Prostate gland (tissue), 2 donors: ENCODE measurements around the gene CLINT1. TPM values are rescaled to one million over a fixed set of nuclear protein-coding genes. Genes with fewer than 3 reads are reported as not detected.

Source experiments
- DNase-seq: peaks from one replicate; pipeline ENCODE4 v3.0.0-alpha.2; 2019; ENCODE audit warnings: low spot score
- H3K27ac ChIP-seq, 2 donors: fragments of 200-600 bp; sonication (generic); 2 replicates each; pipeline ENCODE4 v1.5.1; 2017 to 2019
- H3K27me3 ChIP-seq: fragments of 200-600 bp; sonication (generic); replicated peaks from 2 replicates; pipeline ENCODE4 v1.5.1; 2019; ENCODE audit not compliant: insufficient read depth
- H3K36me3 ChIP-seq, 2 donors: fragments of 200-600 bp; sonication (generic); 1 replicate in 1 of 2; 2 replicates in 1 of 2; pipeline versions ENCODE4 v1.5.1 to v1.8.1; 2017 to 2019
- H3K4me1 ChIP-seq: fragments of 200-600 bp; sonication (generic); replicated peaks from 2 replicates; pipeline ENCODE4 v1.5.1; 2019
- H3K4me3 ChIP-seq, 2 donors: fragments of 200-600 bp; sonication (generic); 2 replicates each; pipeline ENCODE4 v1.5.1; 2017 to 2019
- H3K9me3 ChIP-seq: fragments of 200-600 bp; sonication (generic); 2 replicates; pipeline ENCODE4 v1.5.1; 2017
- POLR2A ChIP-seq: fragments of 450-650 bp; IDR thresholded peaks from one replicate; pipeline ENCODE4 v1.6.1; 2016; ENCODE audit warnings: antibody characterized with exemption, mild to moderate bottlenecking
- POLR2AphosphoS5 ChIP-seq: sonication (generic); formaldehyde crosslinking; IDR thresholded peaks from one replicate; pipeline ENCODE4 v1.6.1; 2017; ENCODE audit warnings: antibody characterized with exemption
- WGBS: methylation state at CpG from one replicate; pipeline ENCODE4 v1.1.5; 2018; 5-methylcytosine and 5-hydroxymethylcytosine counted together
- intact Hi-C: fragments of 100-400 bp; cut with DNase I; formaldehyde crosslinking; loops from one replicate; pipeline ENCODE4 v1.14.2; 2022
- total RNA-seq, 2 donors: library from RNA; depleted of rRNA; stranded (reverse); fragments of >200 nt; gene quantifications; one replicate each; pipeline ENCODE4 v1.1.0, GENCODE V29; 2016
- TF ChIP-seq, protein P1 (sequence below), 4 experiments: fragments of 200-600 bp in 2 of 4; fragments of 450-650 bp in 2 of 4; sonication (generic) in 2 of 4; IDR thresholded peaks; 1 replicate in 3 of 4; 2 replicates in 1 of 4; pipeline ENCODE4 v1.5.1; 2016 to 2019; ENCODE audit warnings: antibody characterized with exemption in 4 of 4, mild to moderate bottlenecking in 2 of 4, moderate library complexity in 2 of 4

CLINT1 gene
- total RNA-seq, 2 donors from 2014 or later, result 65.1 to 84.5 TPM

DNA sequence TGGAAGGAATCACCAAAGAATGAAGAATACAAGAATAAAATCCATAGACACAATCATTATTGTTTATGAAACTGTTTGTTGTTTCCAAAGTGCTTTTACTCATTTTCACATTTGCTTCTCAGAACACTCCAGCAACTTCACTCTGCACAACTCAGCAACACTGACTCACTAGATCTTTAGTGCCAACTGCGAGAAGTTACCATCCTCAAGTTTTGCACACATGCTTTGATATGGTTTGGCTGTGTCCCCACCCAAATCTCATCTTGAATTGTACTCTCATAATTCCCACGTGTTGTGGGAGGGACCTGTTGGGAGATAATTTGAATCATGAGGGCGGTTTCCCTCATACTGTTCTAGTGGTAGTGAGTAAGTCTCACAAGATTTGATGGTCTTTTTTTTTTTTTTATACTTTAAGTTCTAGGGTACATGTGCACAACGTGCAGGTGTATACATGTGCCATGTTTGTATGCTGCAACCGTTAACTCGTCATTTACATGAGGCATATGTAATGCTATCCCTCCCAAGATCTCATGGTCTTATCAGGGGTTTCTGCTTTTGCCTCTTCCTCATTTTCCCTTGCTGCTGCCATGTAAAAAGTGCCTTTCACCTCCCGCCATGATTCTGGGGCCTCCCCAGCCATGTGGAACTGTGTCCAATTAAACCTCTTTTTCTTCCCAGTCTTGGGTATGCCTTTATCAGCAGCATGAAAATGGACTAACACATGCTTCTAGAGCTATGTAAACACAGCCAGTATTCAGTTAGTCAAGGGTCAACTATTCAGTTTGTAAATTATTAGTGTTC lies 36.9 kb downstream of the CLINT1 start:
- TF ChIP-seq POLR2AphosphoS5 (no peak), POLR2A (no peak)
- TF ChIP-seq, protein P1, sequence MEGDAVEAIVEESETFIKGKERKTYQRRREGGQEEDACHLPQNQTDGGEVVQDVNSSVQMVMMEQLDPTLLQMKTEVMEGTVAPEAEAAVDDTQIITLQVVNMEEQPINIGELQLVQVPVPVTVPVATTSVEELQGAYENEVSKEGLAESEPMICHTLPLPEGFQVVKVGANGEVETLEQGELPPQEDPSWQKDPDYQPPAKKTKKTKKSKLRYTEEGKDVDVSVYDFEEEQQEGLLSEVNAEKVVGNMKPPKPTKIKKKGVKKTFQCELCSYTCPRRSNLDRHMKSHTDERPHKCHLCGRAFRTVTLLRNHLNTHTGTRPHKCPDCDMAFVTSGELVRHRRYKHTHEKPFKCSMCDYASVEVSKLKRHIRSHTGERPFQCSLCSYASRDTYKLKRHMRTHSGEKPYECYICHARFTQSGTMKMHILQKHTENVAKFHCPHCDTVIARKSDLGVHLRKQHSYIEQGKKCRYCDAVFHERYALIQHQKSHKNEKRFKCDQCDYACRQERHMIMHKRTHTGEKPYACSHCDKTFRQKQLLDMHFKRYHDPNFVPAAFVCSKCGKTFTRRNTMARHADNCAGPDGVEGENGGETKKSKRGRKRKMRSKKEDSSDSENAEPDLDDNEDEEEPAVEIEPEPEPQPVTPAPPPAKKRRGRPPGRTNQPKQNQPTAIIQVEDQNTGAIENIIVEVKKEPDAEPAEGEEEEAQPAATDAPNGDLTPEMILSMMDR (IDR thresholded peaks at IDR 0.05), result no peak
- intact Hi-C loops, result loop anchor here (2.0 to 10.0 kb wide), 4 partner anchors 35 to 1283 kb away; partner anchors contain the start of gene CLINT1
- H3K9me3 ChIP-seq, result no peaks in the 10 kb centered on the region
- no peaks in the 10 kb centered on the region for H3K36me3 ChIP-seq
- DNase-seq, result no peak
- 92% methylated on average over 7 of the region's 7 CpGs for WGBS
- H3K4me1 ChIP-seq, result no peaks in the 10 kb centered on the region
- no peak overlapping the region for H3K4me3 ChIP-seq
- H3K27ac ChIP-seq, result no peak overlapping the region
- no peaks in the 10 kb centered on the region for H3K27me3 ChIP-seq

DNA sequence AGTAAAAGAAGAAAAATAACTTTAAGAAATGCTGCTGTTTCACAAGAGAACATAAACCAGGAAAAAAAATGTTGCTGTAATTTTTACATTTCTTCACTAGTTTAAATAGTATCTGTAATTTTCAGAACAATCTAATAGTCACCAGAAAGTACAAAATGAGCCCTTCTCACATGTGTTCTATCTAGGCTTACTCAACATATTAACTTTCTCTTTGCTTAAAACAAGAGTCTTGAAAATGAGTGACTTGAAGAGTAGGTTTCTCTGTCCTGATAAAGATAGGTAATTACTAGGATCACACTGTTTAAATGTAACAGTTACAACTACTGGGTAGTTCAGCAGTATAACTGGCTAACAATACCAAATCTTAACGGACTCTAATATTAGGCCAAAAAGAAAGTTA lies 37.5 kb downstream of the CLINT1 start:
- no peak overlapping the region for H3K27ac ChIP-seq
- H3K4me1 ChIP-seq, result no peaks in the 10 kb centered on the region
- no peak for DNase-seq
- no peaks in the 10 kb centered on the region for H3K36me3 ChIP-seq
- WGBS, result 97% methylated on average over 1 of the region's 1 CpG
- intact Hi-C loops, result loop anchor here (2.0 to 10.0 kb wide), 4 partner anchors 36 to 1283 kb away; partner anchors contain the start of gene CLINT1
- H3K4me3 ChIP-seq, result no peak overlapping the region
- TF ChIP-seq, protein P1 (IDR thresholded peaks at IDR 0.05), result no peak
- TF ChIP-seq POLR2A, result no peak
- no peak for TF ChIP-seq POLR2AphosphoS5
- no peaks in the 10 kb centered on the region for H3K9me3 ChIP-seq
- H3K27me3 ChIP-seq, result no peaks in the 10 kb centered on the region

DNA sequence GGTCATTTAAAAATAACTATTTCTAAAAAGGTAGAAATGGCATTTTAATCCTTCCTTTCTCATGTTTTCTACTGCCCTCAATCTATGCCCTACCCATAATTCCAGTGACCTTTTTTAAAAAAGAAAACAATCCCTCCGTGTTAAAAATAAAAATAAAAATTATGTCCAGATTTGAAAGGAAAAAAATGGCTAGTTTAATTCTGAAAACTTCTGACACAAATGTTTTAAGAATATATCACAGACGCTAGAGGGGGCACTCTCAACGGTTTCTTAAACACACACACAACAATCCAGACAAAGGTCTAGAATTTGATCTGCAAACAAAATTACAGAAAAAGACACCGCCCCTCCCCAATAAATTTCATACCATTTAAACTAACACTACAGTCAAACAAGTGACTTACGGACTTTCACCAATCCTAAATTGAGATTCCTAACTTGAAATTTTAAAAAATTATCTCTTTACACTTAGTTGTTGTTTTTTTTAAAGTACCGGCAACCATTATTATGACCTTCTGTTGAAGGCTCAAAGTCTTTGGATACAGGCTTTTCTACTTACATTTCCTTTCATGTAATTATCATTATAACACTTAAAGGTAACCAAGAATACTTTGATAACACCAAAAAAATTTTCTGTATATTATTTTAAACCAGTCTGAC lies 38.2 kb downstream of the CLINT1 start:
- no peak overlapping the region for H3K4me3 ChIP-seq
- 24% methylated on average over 6 of the region's 6 CpGs for WGBS
- no peaks in the 10 kb centered on the region for H3K9me3 ChIP-seq
- peak; percentile 23 for DNase-seq
- intact Hi-C loops, result loop anchor here (2.0 to 10.0 kb wide), 4 partner anchors 37 to 1284 kb away; partner anchors contain the start of gene CLINT1
- no peaks in the 10 kb centered on the region for H3K36me3 ChIP-seq
- no peaks in the 10 kb centered on the region for H3K4me1 ChIP-seq
- H3K27ac ChIP-seq, result no peak overlapping the region
- TF ChIP-seq, protein P1 (IDR thresholded peaks at IDR 0.05), result peak in 3 of 4 experiments; percentile 32 to 59 (median 55)
- no peak for TF ChIP-seq POLR2A
- no peaks in the 10 kb centered on the region for H3K27me3 ChIP-seq

DNA sequence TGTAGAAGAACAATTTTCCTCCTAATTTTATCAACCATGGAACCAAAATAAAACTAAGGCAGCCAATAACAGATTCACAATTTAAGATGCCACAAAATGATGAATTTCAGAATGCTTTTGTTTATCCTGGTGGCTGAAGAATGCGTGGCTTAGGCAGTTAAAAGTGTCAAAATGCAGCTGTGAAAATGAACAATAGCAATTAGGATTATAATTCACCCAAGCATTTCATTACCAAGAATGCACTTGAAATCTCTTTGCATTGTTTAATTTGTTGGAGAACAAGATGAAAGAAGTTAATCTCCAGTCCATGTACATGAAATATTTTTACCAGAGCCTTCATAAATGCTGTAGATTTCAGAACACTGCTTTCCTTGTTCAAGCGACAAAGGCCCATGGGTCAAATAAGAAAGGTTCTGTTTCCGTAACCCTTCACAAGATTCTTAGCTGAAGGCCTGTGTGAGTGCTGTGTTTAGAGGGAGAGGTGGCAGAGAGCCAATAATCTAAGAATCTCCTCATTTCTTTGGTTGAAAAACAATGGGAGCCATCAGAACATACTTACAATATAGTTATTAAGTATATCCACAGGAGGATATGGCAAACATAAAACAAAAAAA lies 39.3 kb downstream of the CLINT1 start:
- H3K27me3 ChIP-seq, result no peaks in the 10 kb centered on the region
- intact Hi-C loops, result loop anchor here (2.0 to 10.0 kb wide), 5 partner anchors 38 to 1285 kb away; partner anchors contain the start of gene CLINT1
- no peaks in the 10 kb centered on the region for H3K4me1 ChIP-seq
- DNase-seq, result no peak
- H3K27ac ChIP-seq, result no peak overlapping the region
- TF ChIP-seq, protein P1 (IDR thresholded peaks at IDR 0.05), result no peak
- TF ChIP-seq POLR2A, result no peak
- TF ChIP-seq POLR2AphosphoS5, result no peak
- H3K9me3 ChIP-seq, result no peaks in the 10 kb centered on the region
- WGBS, result 44% methylated on average over 3 of the region's 3 CpGs
- H3K36me3 ChIP-seq, result no peaks in the 10 kb centered on the region
- H3K4me3 ChIP-seq, result no peak overlapping the region
